H9 (cell line): ENCODE measurements around the gene CRHR1. TPM values are rescaled to one million over a fixed set of nuclear protein-coding genes. Genes with fewer than 3 reads are reported as not detected.

Experiments used
- DNase-seq: peaks from one replicate; pipeline ENCODE4 v3.0.0-alpha.2; 2017
- H2AFZ ChIP-seq: one replicate; pipeline ENCODE4 v1.6.1; 2013; ENCODE audit warnings: mild to moderate bottlenecking, low read length, control low read depth, moderate library complexity
- H2AK5ac ChIP-seq: 2 replicates; pipeline ENCODE4 v1.6.1; 2013; ENCODE audit warnings: low read length, control low read depth, mixed read lengths; ENCODE audit not compliant: insufficient read length
- H2BK120ac ChIP-seq: one replicate; pipeline ENCODE4 v1.6.1; 2013; ENCODE audit warnings: low read depth, mild to moderate bottlenecking, low read length, control low read depth, inconsistent platforms; ENCODE audit not compliant: poor library complexity, severe bottlenecking
- H2BK12ac ChIP-seq: 2 replicates; pipeline ENCODE4 v1.6.1; 2013; ENCODE audit warnings: low read length, control low read depth, mixed read lengths, low read depth; ENCODE audit not compliant: insufficient read length
- H2BK15ac ChIP-seq: 2 replicates; pipeline ENCODE4 v1.6.1; 2013; ENCODE audit warnings: low read depth, low read length, control low read depth
- H2BK20ac ChIP-seq: one replicate; pipeline ENCODE4 v1.6.1; 2013; ENCODE audit warnings: low read depth, mild to moderate bottlenecking, low read length, control low read depth, inconsistent platforms; ENCODE audit not compliant: poor library complexity, severe bottlenecking
- H2BK5ac ChIP-seq: 2 replicates; pipeline ENCODE4 v1.6.1; 2013; ENCODE audit warnings: low read length, control low read depth, mixed read lengths; ENCODE audit not compliant: insufficient read length
- H3K14ac ChIP-seq: 2 replicates; pipeline ENCODE4 v1.6.1; 2013; ENCODE audit warnings: low read length, control low read depth; ENCODE audit not compliant: insufficient read depth
- H3K18ac ChIP-seq: 2 replicates; pipeline ENCODE4 v1.6.1; 2013; ENCODE audit warnings: low read depth, mild to moderate bottlenecking, mixed read lengths, low read length, control low read depth; ENCODE audit not compliant: insufficient read length
- H3K23ac ChIP-seq: 2 replicates; pipeline ENCODE4 v1.6.1; 2013; ENCODE audit warnings: low read length, control low read depth, mixed read lengths, low read depth; ENCODE audit not compliant: insufficient read length
- H3K23me2 ChIP-seq: 2 replicates; pipeline ENCODE4 v1.6.1; 2013; ENCODE audit warnings: low read depth, mild to moderate bottlenecking, mixed read lengths, low read length, control low read depth; ENCODE audit not compliant: insufficient read length, poor library complexity, severe bottlenecking
- H3K27ac ChIP-seq: 2 replicates; pipeline ENCODE4 v1.5.1; 2013; ENCODE audit warnings: low read length, control low read depth, mixed read lengths, low read depth; ENCODE audit not compliant: insufficient read length
- H3K27me3 ChIP-seq: 2 replicates; pipeline ENCODE4 v1.6.1; 2013; ENCODE audit warnings: low read length, control low read depth, inconsistent platforms; ENCODE audit not compliant: insufficient read depth
- H3K4ac ChIP-seq: 2 replicates; pipeline ENCODE4 v1.6.1; 2013; ENCODE audit warnings: low read depth, mild to moderate bottlenecking, control low read depth, inconsistent platforms, low read length, moderate library complexity
- H3K4me1 ChIP-seq: 2 replicates; pipeline ENCODE4 v1.6.1; 2013; ENCODE audit warnings: low read length, control low read depth, inconsistent platforms; ENCODE audit not compliant: insufficient read depth
- H3K4me2 ChIP-seq: 2 replicates; pipeline ENCODE4 v1.6.1; 2013; ENCODE audit warnings: low read length, control low read depth, mixed read lengths; ENCODE audit not compliant: insufficient read length, insufficient read depth
- H3K56ac ChIP-seq: 2 replicates; pipeline ENCODE4 v1.6.1; 2013; ENCODE audit warnings: low read depth, mild to moderate bottlenecking, mixed read lengths, low read length, control low read depth; ENCODE audit not compliant: insufficient read length
- H3K79me1 ChIP-seq: 2 replicates; pipeline ENCODE4 v1.6.1; 2013; ENCODE audit warnings: low read depth, mild to moderate bottlenecking, moderate library complexity, low read length, control low read depth, inconsistent platforms; ENCODE audit not compliant: insufficient read depth, poor library complexity, severe bottlenecking
- H3K79me2 ChIP-seq: 2 replicates; pipeline ENCODE4 v1.6.1; 2013; ENCODE audit warnings: low read length, control low read depth, inconsistent platforms; ENCODE audit not compliant: insufficient read depth
- H3K9ac ChIP-seq: 2 replicates; pipeline ENCODE4 v1.6.1; 2013; ENCODE audit warnings: low read length, control low read depth, mixed read lengths; ENCODE audit not compliant: insufficient read length; ENCODE audit errors: extremely low read depth
- H3K9me3 ChIP-seq: one replicate; pipeline ENCODE4 v1.6.1; 2013; ENCODE audit warnings: low read depth, low read length, inconsistent platforms; ENCODE audit not compliant: control insufficient read depth
- H3T11ph ChIP-seq: one replicate; pipeline ENCODE4 v1.6.1; 2013; ENCODE audit warnings: mild to moderate bottlenecking, low read length, control low read depth, inconsistent platforms
- H4K20me1 ChIP-seq: one replicate; pipeline ENCODE4 v1.6.1; 2013; ENCODE audit not compliant: control insufficient read depth, insufficient read length, insufficient read depth
- H4K5ac ChIP-seq: 2 replicates; pipeline ENCODE4 v1.6.1; 2013; ENCODE audit warnings: low read depth, mild to moderate bottlenecking, mixed read lengths, low read length, control low read depth; ENCODE audit not compliant: insufficient read length
- H4K8ac ChIP-seq: replicated peaks from 2 replicates; pipeline ENCODE4 v1.6.1; 2013; ENCODE audit warnings: low read length, control low read depth, mixed read lengths, low read depth; ENCODE audit not compliant: insufficient read length
- H4K91ac ChIP-seq: 2 replicates; pipeline ENCODE4 v1.6.1; 2013; ENCODE audit warnings: low read depth, mild to moderate bottlenecking, moderate library complexity, mixed read lengths, low read length, control low read depth; ENCODE audit not compliant: insufficient read length
- H3K27ac Mint-ChIP-seq, 3 experiments: 2 replicates in 2 of 3; 3 replicates in 1 of 3; pipeline ENCODE4 v1.8.0; 2020 to 2021; ENCODE audit warnings: mixed read lengths in 3 of 3, mild to moderate bottlenecking in 1 of 3, moderate library complexity in 1 of 3
- H3K27me3 Mint-ChIP-seq: 2 replicates; pipeline ENCODE4 v1.8.0; 2021; ENCODE audit warnings: low read depth, mild to moderate bottlenecking, moderate library complexity, mixed read lengths
- H3K36me3 Mint-ChIP-seq, 3 experiments: 2 replicates in 2 of 3; 3 replicates in 1 of 3; pipeline ENCODE4 v1.8.0; 2020 to 2021; ENCODE audit warnings: low read depth in 3 of 3, mixed read lengths in 3 of 3; ENCODE audit not compliant: insufficient read depth in 1 of 3
- H3K4me1 Mint-ChIP-seq, 2 experiments: 2 replicates each; pipeline ENCODE4 v1.8.0; 2020; ENCODE audit warnings: mixed read lengths in 2 of 2
- H3K4me3 Mint-ChIP-seq, 2 experiments: 2 replicates in 1 of 2; 3 replicates in 1 of 2; pipeline ENCODE4 v1.8.0; 2020 to 2021; ENCODE audit warnings: mild to moderate bottlenecking in 2 of 2, mixed read lengths in 2 of 2, moderate library complexity in 1 of 2
- H3K9me3 Mint-ChIP-seq, 2 experiments: 2 replicates in 1 of 2; 3 replicates in 1 of 2; pipeline ENCODE4 v1.8.0; 2020; ENCODE audit warnings: mild to moderate bottlenecking in 2 of 2, mixed read lengths in 2 of 2, moderate library complexity in 1 of 2
- WGBS: extraction: QIAGEN DNeasy Blood & Tissue Kit; methylation state at CpG from one replicate; pipeline ENCODE4 v1.1.7; 2013; ENCODE audit warnings: missing lambda C conversion rate, low lambda C conversion rate, mixed read lengths; ENCODE audit not compliant: insufficient read length; ENCODE audit errors: extremely low coverage; 5-methylcytosine and 5-hydroxymethylcytosine counted together
- total RNA-seq: library from RNA; stranded (reverse); gene quantifications from 2 replicates; pipeline ENCODE4 v1.2.1, GENCODE V29; 2021
- TF ChIP-seq, protein P1 (sequence below): fragments of 200-600 bp; sonication (generic); conservative IDR thresholded peaks from 3 replicates; pipeline ENCODE4 v1.8.0; 2021; ENCODE audit warnings: antibody characterized with exemption, mild to moderate bottlenecking

Gene CRHR1
- total RNA-seq, 1 experiment from 2014 or later, result 0.52 TPM

- H3K4me1 ChIP-seq, result no peaks in the 10 kb centered on the region
- DNase-seq, result no peak
- H3K27ac ChIP-seq, result no peak overlapping the region
- H3K9me3 ChIP-seq, result no peaks in the 10 kb centered on the region
- no peaks in the 10 kb centered on the region for H4K20me1 ChIP-seq
- no peak overlapping the region for H2BK120ac ChIP-seq
- Mint-ChIP-seq H3K4me1 (peaks cover 0 to 7% of the 10 kb centered on the region in 2 experiments; a peak in 1 of 4 replicates), H3K27me3 (peaks cover 12% of the 10 kb centered on the region), H3K36me3 (no peaks in the 10 kb centered on the region), H3K9me3 (no peaks in the 10 kb centered on the region), H3K4me3 (no peak overlapping the region), H3K27ac (no peak overlapping the region)
- no peak overlapping the region for H2AFZ ChIP-seq
- H4K91ac ChIP-seq, result no peak overlapping the region
- H2BK12ac ChIP-seq, result no peak overlapping the region
- H3K18ac ChIP-seq, result no peak overlapping the region
- no peak overlapping the region for H3T11ph ChIP-seq
- no peak overlapping the region for H2BK15ac ChIP-seq
- no peak overlapping the region for H3K23ac ChIP-seq
- no peak overlapping the region for H4K8ac ChIP-seq
- H2BK20ac ChIP-seq, result no peak overlapping the region
- H3K23me2 ChIP-seq, result no peaks in the 10 kb centered on the region
- H3K4ac ChIP-seq, result no peak overlapping the region
- no peak overlapping the region for H3K56ac ChIP-seq
- no peak overlapping the region for H3K4me2 ChIP-seq
- no peak overlapping the region for H4K5ac ChIP-seq
- no peak overlapping the region for H3K9ac ChIP-seq
- TF ChIP-seq, protein P1, sequence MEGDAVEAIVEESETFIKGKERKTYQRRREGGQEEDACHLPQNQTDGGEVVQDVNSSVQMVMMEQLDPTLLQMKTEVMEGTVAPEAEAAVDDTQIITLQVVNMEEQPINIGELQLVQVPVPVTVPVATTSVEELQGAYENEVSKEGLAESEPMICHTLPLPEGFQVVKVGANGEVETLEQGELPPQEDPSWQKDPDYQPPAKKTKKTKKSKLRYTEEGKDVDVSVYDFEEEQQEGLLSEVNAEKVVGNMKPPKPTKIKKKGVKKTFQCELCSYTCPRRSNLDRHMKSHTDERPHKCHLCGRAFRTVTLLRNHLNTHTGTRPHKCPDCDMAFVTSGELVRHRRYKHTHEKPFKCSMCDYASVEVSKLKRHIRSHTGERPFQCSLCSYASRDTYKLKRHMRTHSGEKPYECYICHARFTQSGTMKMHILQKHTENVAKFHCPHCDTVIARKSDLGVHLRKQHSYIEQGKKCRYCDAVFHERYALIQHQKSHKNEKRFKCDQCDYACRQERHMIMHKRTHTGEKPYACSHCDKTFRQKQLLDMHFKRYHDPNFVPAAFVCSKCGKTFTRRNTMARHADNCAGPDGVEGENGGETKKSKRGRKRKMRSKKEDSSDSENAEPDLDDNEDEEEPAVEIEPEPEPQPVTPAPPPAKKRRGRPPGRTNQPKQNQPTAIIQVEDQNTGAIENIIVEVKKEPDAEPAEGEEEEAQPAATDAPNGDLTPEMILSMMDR, result no peak
- H3K79me1 ChIP-seq, result no peaks in the 10 kb centered on the region
- H2BK5ac ChIP-seq, result no peak overlapping the region
- WGBS, result no CpG with 5 or more reads among the region's 14 CpGs
- H2AK5ac ChIP-seq, result no peak overlapping the region
- H3K79me2 ChIP-seq, result no peaks in the 10 kb centered on the region
- no peaks in the 10 kb centered on the region for H3K27me3 ChIP-seq
- peak overlapping the region; percentile 21; the same call in 1 of the 2 replicates for H3K14ac ChIP-seq
These were observed 41.7 kb downstream of the CRHR1 start for GRCh38 chr17:45825792-45826191.
